Mucosa of descending colon (tissue), 3 donors: ENCODE data around the gene TRUB2. TPM values are rescaled to one million over a fixed set of nuclear protein-coding genes. Genes with fewer than 3 reads are reported as not detected.
A peak's percentile ranks its signal among the peaks of the same experiment; 100 is the strongest.

Experiments used
- ATAC-seq: fragments of 200-7000 bp; cut with Tn5 transposase; one replicate; pipeline ENCODE4 v1.9.1; 2020; ENCODE audit warnings: mild to moderate bottlenecking, moderate library complexity
- DNase-seq, 3 donors: peaks; one replicate each; pipeline ENCODE4 v3.0.0-alpha.2; 2020
- H3K36me3 ChIP-seq: fragments of 200-600 bp; one replicate; pipeline ENCODE4 v1.8.0; 2021; ENCODE audit warnings: low read depth, mild to moderate bottlenecking
- H3K4me1 ChIP-seq: fragments of 200-600 bp; one replicate; pipeline ENCODE4 v1.8.0; 2021; ENCODE audit warnings: low read depth, mild to moderate bottlenecking
- H3K4me3 ChIP-seq: fragments of 200-600 bp; one replicate; pipeline ENCODE4 v1.8.0; 2021; ENCODE audit warnings: mild to moderate bottlenecking
- H3K9me3 ChIP-seq: fragments of 200-600 bp; one replicate; pipeline ENCODE4 v1.8.0; 2021; ENCODE audit warnings: mild to moderate bottlenecking
- intact Hi-C, 2 donors: fragments of 100-400 bp; cut with DNase I in 1 of 2; cut with micrococcal nuclease in 1 of 2; formaldehyde crosslinking; loops; one replicate each; pipeline versions ENCODE4 v1.11.0 to v1.11.1; 2022; cut with DNase I, micrococcal nuclease
- total RNA-seq, 3 donors: library from RNA; stranded (reverse); fragmentation: NEBNext Ultra II Directional in 2 of 3; extraction: Animal tissue kit (Norgen Biotek cat#: 25700) in 2 of 3; gene quantifications; one replicate each; pipeline versions ENCODE4 v1.2.1 to v1.2.4, GENCODE V29; 2021 to 2023
- TF ChIP-seq, protein P1 (sequence below): fragments of 200-600 bp; IDR thresholded peaks from one replicate; pipeline ENCODE4 v1.8.0; 2022; ENCODE audit warnings: antibody characterized with exemption, mild to moderate bottlenecking
- donor health status: DM: no; HTN: no; CAD: no; lungs with moderate emphysema.
- donor health status: DM: no; HTN: no; CAD: no.
- donor health status: DM: no; HTN: yes; CAD: no.

Gene TRUB2
- total RNA-seq, 3 donors from 2014 or later: 18.8 to 27.5 (median 24.3) TPM

DNA sequence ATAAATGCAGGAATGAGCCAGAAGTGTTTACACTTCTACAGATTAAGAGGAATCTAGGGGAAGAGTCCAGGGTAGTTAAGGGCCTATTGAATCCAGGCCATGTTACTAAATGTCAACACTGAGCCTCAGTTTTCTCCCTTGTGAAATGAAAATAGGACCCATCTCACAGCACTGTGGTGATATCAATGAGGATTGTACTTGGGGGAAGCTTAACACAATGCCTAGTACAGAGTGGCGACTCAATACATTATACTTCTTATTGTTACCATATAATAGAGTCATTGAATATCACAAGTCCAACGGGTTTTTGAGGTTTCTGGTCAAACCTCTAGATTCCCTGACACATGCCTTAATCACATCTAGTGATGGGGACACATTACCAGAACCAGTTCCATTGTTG, 4.6 kb downstream of the TRUB2 start:
- intact Hi-C loops: no loop called here
- H3K36me3 ChIP-seq: peaks cover 13% of the 10 kb centered on the region
- ATAC-seq (no peak), DNase-seq (no peak)
- H3K4me1 ChIP-seq: peaks cover 4% of the 10 kb centered on the region
- TF ChIP-seq, protein P1, sequence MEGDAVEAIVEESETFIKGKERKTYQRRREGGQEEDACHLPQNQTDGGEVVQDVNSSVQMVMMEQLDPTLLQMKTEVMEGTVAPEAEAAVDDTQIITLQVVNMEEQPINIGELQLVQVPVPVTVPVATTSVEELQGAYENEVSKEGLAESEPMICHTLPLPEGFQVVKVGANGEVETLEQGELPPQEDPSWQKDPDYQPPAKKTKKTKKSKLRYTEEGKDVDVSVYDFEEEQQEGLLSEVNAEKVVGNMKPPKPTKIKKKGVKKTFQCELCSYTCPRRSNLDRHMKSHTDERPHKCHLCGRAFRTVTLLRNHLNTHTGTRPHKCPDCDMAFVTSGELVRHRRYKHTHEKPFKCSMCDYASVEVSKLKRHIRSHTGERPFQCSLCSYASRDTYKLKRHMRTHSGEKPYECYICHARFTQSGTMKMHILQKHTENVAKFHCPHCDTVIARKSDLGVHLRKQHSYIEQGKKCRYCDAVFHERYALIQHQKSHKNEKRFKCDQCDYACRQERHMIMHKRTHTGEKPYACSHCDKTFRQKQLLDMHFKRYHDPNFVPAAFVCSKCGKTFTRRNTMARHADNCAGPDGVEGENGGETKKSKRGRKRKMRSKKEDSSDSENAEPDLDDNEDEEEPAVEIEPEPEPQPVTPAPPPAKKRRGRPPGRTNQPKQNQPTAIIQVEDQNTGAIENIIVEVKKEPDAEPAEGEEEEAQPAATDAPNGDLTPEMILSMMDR: no peak
- H3K4me3 ChIP-seq: no peak overlapping the region
- H3K9me3 ChIP-seq: no peaks in the 10 kb centered on the region

DNA sequence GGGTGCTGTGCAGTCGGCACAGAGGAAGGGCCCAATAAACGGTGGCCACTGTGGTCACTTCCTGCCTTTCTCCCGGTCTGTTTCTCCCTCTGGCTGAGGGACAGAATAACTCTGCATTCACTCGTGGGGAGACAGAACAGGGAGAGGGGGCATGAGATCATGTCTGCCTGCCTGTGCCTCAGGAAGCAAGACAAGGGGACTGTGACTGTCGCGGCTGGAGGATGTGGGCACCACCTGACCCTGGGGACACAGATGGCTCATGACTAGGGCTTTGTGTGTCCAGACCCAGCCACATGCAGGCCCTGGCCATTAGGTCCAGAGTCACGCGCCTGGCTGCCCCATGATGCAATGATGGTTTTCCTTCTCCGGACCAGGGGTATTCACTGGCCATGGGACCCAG, 5.8 kb downstream of the TRUB2 start:
- TF ChIP-seq, protein P1: no peak
- H3K9me3 ChIP-seq: no peaks in the 10 kb centered on the region
- DNase-seq (no peak), ATAC-seq (no peak)
- H3K4me3 ChIP-seq: no peak overlapping the region
- peaks cover 13% of the 10 kb centered on the region for H3K36me3 ChIP-seq
- intact Hi-C loops: no loop called here
- peaks cover under 1% of the 10 kb centered on the region for H3K4me1 ChIP-seq

DNA sequence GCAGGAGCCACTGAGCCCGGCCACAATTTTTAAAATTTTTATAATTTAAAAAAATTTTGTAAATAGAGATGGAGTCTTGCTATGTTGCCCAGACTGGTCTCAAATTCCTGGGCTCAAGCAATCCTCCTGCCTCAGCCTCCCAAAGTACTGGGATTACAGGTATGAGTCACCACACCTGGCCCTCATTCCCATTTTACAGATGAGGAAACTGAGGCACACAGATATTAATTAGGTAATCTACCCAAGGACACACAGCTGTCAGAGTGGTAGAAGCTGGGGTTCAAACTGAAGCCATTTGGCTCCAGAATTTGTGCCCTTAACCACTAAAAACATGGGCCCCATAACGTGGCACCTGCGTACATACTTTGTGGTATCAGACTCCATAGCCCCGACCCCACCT, 7.5 kb downstream of the TRUB2 start:
- Histone ChIP-seq H3K4me3 (no peak overlapping the region), H3K4me1 (no peaks in the 10 kb centered on the region), H3K36me3 (peaks cover 14% of the 10 kb centered on the region), H3K9me3 (no peaks in the 10 kb centered on the region)
- ATAC-seq (no peak), DNase-seq (no peak)
- TF ChIP-seq, protein P1: no peak
- intact Hi-C loops: no loop called here

GRCh38 chr9:128310461-128310860, 11.8 kb downstream of the TRUB2 start:
- no peaks in the 10 kb centered on the region for H3K4me1 ChIP-seq
- no peak overlapping the region for H3K4me3 ChIP-seq
- intact Hi-C loops: no loop called here
- TF ChIP-seq, protein P1: no peak
- DNase-seq (no peak), ATAC-seq (no peak)
- peaks cover 5% of the 10 kb centered on the region for H3K36me3 ChIP-seq
- no peaks in the 10 kb centered on the region for H3K9me3 ChIP-seq

- TF ChIP-seq, protein P1: no peak
- no peak overlapping the region for H3K4me3 ChIP-seq
- no peak for ATAC-seq
- no peak for DNase-seq
- no peaks in the 10 kb centered on the region for H3K9me3 ChIP-seq
- H3K4me1 ChIP-seq: no peaks in the 10 kb centered on the region
- intact Hi-C loops: no loop called here
- peaks cover 4% of the 10 kb centered on the region for H3K36me3 ChIP-seq
Observed at GRCh38 chr9:128309551-128309950, 12.7 kb downstream of the TRUB2 start.

DNA sequence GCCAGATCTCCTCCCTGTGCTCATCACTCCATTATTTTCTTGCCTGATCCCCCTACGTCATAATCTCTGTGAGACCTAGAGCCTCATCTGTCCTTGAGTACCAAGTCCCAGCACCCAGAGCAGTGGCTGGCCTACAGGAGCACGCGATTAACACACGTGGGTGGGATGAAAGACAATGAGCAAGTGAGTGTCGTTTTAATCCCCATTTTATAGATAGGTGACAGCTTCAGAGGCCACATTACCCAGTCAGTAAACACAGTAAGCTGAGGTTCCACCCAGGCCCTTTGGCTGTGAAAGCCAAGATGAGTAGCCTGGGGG, 17.3 kb downstream of the TRUB2 start:
- Histone ChIP-seq H3K4me1 (no peaks in the 10 kb centered on the region), H3K36me3 (peaks cover 4% of the 10 kb centered on the region), H3K9me3 (no peaks in the 10 kb centered on the region), H3K4me3 (no peak overlapping the region)
- DNase-seq (no peak), ATAC-seq (peak; percentile 55)
- intact Hi-C loops: no loop called here
- TF ChIP-seq, protein P1: no peak
